Neuron (in vitro differentiated cells): ENCODE results near the gene SHROOM3.
"Not testable (repeated sequence)": the region's sequence is repeated elsewhere in the genome, so short reads cannot be mapped to it uniquely, and the experiment has no call there.

Source experiments
- H2AFZ ChIP-seq: one replicate; pipeline ENCODE4 v1.6.1; 2013; ENCODE audit warnings: low read depth, mild to moderate bottlenecking, inconsistent platforms, low read length, moderate library complexity
- H3K27me3 ChIP-seq: one replicate; pipeline ENCODE4 v1.6.1; 2013; ENCODE audit warnings: low read length; ENCODE audit not compliant: insufficient read depth
- H3K36me3 ChIP-seq: one replicate; pipeline ENCODE4 v1.6.1; 2013; ENCODE audit warnings: low read length; ENCODE audit not compliant: insufficient read depth
- H3K4me1 ChIP-seq: one replicate; pipeline ENCODE4 v1.6.1; 2013; ENCODE audit warnings: low read length; ENCODE audit not compliant: insufficient read depth
- H3K4me3 ChIP-seq: 2 replicates; pipeline ENCODE4 v1.5.1; 2013; ENCODE audit warnings: mild to moderate bottlenecking, low read length, moderate library complexity
- H3K9me3 ChIP-seq: one replicate; pipeline ENCODE4 v1.6.1; 2013; ENCODE audit warnings: low read length

The SHROOM3 gene

DNA sequence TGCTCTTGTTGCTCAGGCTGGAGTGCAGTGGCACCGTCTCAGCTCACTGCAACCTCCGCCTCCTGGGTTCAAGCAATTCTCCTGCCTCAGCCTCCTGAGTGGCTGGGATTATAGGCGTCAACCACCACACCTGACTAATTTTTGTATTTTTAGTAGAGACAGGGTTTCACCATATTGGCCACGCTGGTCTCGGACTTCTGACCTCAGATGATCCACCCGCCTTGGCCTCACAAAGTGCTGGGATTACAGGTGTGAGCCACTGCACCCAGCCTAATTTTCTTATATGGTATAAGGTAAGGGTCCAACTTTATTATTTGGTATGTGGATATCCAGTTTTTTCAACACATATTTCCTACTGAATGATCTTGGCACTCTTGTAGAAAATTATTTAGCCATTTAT is 19.0 kb downstream of the SHROOM3 start:
- H2AFZ ChIP-seq, H3K36me3 ChIP-seq, H3K9me3 ChIP-seq, H3K27me3 ChIP-seq, H3K4me3 ChIP-seq: not testable (repeated sequence)
- peaks cover 33% of the 10 kb centered on the region for H3K4me1 ChIP-seq

DNA sequence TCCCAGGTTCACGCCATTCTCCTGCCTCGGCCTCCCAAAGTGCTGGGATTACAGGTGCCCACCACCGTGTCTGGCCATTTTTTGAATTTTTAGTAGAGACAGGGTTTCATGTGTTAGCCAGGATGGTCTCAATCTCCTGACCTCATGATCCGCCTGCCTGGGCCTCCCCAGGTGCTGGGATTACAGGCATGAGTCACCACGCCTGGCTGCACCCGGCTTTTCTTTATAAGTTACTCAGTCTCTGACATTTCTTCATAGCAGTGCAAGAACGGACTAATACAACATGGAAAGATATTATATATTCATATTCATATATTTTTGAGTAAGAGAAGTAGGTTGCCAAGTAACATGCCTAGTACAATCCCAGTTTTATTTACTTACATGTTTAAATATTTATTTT is 22.9 kb downstream of the SHROOM3 start:
- Histone ChIP-seq H3K27me3 (no peaks in the 10 kb centered on the region), H3K9me3 (no peaks in the 10 kb centered on the region), H3K36me3 (peaks cover 2% of the 10 kb centered on the region), H3K4me1 (peaks cover 31% of the 10 kb centered on the region), H2AFZ (no peak overlapping the region), H3K4me3 (no peak overlapping the region)

- peaks cover 2% of the 10 kb centered on the region for H3K9me3 ChIP-seq
- no peaks in the 10 kb centered on the region for H3K36me3 ChIP-seq
- no peak overlapping the region for H2AFZ ChIP-seq
- peaks cover 31% of the 10 kb centered on the region for H3K4me1 ChIP-seq
- H3K4me3 ChIP-seq = peak overlapping the region; percentile 49
- no peaks in the 10 kb centered on the region for H3K27me3 ChIP-seq
These were observed 23.3 kb downstream of the SHROOM3 start for GRCh38 chr4:76458297-76458696.

GRCh38 chr4:76458825-76459224 is 23.8 kb downstream of the SHROOM3 start:
- H3K4me3 ChIP-seq = peak overlapping the region; percentile 49

GRCh38 chr4:76459291-76459723 is 24.3 kb downstream of the SHROOM3 start:
- Histone ChIP-seq H3K9me3 (peaks cover 10% of the 10 kb centered on the region), H2AFZ (peak overlapping the region; percentile 14), H3K27me3 (no peaks in the 10 kb centered on the region), H3K4me1 (peaks cover 31% of the 10 kb centered on the region), H3K4me3 (peak overlapping the region; percentile 49), H3K36me3 (no peaks in the 10 kb centered on the region)

More at GRCh38 chr4:76458825-76459224, 23.8 kb downstream of the SHROOM3 start:
- Histone ChIP-seq H3K36me3 (no peaks in the 10 kb centered on the region), H2AFZ (no peak overlapping the region), H3K4me1 (peaks cover 31% of the 10 kb centered on the region), H3K27me3 (no peaks in the 10 kb centered on the region), H3K9me3 (peaks cover 7% of the 10 kb centered on the region)

- Histone ChIP-seq H3K4me1 (peaks cover 41% of the 10 kb centered on the region), H2AFZ (no peak overlapping the region), H3K4me3 (no peak overlapping the region), H3K27me3 (no peaks in the 10 kb centered on the region), H3K36me3 (no peaks in the 10 kb centered on the region), H3K9me3 (peaks cover 12% of the 10 kb centered on the region)
These were observed 28.5 kb downstream of the SHROOM3 start for GRCh38 chr4:76463568-76463967.

DNA sequence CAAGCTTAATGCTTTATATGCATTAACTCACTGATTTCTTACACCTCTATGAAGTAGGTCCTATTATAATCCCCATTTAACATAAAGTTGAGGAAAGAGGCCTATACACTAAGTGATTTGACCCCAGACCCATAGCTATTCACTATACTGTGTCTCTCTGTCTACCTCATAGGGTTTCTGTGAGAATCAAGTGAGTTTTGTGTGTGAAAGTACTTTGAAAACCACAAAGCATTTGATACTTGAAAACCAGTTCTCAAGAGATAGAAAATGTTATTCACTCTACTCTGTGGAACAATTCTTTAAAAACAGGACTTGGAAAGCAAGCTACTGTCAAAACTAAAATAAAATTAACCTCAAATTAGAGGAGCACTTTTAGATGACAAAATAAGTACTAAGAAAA is 35.0 kb downstream of the SHROOM3 start:
- Histone ChIP-seq H3K4me1 (peaks cover 23% of the 10 kb centered on the region), H3K27me3 (no peaks in the 10 kb centered on the region), H2AFZ (no peak overlapping the region), H3K9me3 (peaks cover 2% of the 10 kb centered on the region), H3K4me3 (no peak overlapping the region), H3K36me3 (no peaks in the 10 kb centered on the region)

DNA sequence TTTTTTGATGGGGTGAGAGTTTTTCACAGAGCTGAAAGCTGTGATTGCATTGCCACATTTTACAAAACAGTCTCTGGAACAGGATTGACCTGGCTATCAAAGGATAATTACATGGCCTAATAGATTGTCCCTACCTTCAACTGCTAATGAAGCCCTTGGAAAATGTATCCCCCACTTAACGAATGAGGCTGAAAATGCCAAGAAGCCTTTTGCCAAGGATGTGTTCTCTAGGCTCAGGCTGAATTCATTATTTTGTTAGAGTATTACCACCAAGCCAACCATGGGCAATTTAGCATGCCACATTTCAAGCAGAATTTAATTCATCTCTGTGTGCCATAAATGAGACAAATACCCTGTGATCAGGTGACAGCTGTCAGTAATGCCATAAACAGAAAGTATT is 35.5 kb downstream of the SHROOM3 start:
- Histone ChIP-seq H3K36me3 (no peaks in the 10 kb centered on the region), H2AFZ (no peak overlapping the region), H3K4me3 (no peak overlapping the region), H3K4me1 (peaks cover 20% of the 10 kb centered on the region), H3K9me3 (peaks cover 2% of the 10 kb centered on the region), H3K27me3 (no peaks in the 10 kb centered on the region)

GRCh38 chr4:76476571-76476970 is 41.5 kb downstream of the SHROOM3 start:
- Histone ChIP-seq H3K4me1 (no peaks in the 10 kb centered on the region), H2AFZ (no peak overlapping the region), H3K4me3 (no peak overlapping the region), H3K36me3 (no peaks in the 10 kb centered on the region), H3K9me3 (peaks cover 6% of the 10 kb centered on the region), H3K27me3 (no peaks in the 10 kb centered on the region)

DNA sequence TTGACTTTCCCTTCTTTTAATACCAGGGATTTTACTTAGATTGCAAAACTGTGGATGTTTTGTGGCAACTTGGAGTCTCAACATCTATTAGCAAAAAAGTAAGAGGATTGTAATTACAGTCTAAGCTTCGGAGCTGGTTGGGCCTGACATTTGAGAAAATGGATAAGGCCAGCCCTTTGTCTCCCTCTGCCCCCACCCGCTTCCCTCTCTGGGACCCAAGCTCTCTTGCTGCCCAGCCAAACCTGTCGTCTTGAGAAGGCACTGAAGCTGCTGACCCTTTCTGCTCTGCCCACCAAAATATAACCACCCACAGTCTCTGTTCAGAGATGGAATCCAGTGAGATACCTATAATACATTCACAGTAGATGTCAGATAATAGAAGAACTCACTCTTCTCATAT is 49.6 kb downstream of the SHROOM3 start:
- peaks cover 29% of the 10 kb centered on the region for H3K4me1 ChIP-seq
- no peaks in the 10 kb centered on the region for H3K27me3 ChIP-seq
- no peak overlapping the region for H2AFZ ChIP-seq
- peaks cover under 1% of the 10 kb centered on the region for H3K9me3 ChIP-seq
- H3K4me3 ChIP-seq = no peak overlapping the region
- no peaks in the 10 kb centered on the region for H3K36me3 ChIP-seq

GRCh38 chr4:76485450-76485849 is 50.4 kb downstream of the SHROOM3 start:
- Histone ChIP-seq H3K4me1 (peaks cover 29% of the 10 kb centered on the region), H3K27me3 (no peaks in the 10 kb centered on the region), H3K4me3 (no peak overlapping the region), H3K9me3 (peaks cover 5% of the 10 kb centered on the region), H2AFZ (no peak overlapping the region), H3K36me3 (no peaks in the 10 kb centered on the region)

GRCh38 chr4:76486588-76487276 is 51.7 kb downstream of the SHROOM3 start:
- Histone ChIP-seq H3K4me3 (no peak overlapping the region), H3K9me3 (peaks cover 5% of the 10 kb centered on the region), H3K36me3 (no peaks in the 10 kb centered on the region), H3K27me3 (no peaks in the 10 kb centered on the region), H3K4me1 (peaks cover 29% of the 10 kb centered on the region), H2AFZ (no peak overlapping the region)

DNA sequence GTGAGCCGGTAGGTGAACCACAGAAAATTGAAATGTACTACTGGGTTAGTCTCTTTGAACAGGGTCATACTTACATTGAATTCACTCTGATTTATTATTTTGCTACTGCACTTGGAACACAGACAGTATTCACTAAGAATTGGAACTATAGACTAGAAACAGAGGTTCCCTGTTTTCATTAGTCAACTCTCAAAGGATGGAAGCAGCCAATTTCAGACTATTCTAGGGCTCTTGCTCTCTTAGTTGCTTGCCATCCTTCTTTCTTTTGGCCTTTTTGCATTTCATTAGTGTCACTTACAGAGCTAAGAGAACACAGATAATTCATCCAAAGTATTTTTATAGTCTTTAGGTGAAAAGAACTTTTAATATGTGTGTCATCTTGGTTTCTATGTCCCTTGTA is 52.6 kb downstream of the SHROOM3 start:
- H2AFZ ChIP-seq = no peak overlapping the region
- H3K9me3 ChIP-seq = peaks cover 5% of the 10 kb centered on the region
- H3K36me3 ChIP-seq = no peaks in the 10 kb centered on the region
- no peak overlapping the region for H3K4me3 ChIP-seq
- peaks cover 32% of the 10 kb centered on the region for H3K4me1 ChIP-seq
- no peaks in the 10 kb centered on the region for H3K27me3 ChIP-seq

DNA sequence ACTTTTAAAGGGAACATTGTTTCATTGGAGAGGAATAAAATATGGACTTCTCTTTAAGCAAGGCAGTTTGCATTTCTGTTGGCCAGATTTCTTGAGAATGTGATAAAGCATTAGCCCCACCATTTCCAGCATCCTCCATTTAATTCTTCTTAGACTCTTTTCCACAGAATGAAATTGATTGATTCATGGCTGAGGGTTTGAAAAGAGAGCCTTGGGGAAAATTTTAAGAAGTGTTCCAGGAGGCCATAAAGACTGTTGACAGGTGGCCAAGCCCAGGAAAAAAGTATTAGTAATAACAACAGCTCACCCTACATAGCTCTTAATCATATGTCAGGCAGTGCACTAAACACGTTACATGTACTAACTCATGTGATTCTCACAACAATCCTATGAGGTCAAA is 53.4 kb downstream of the SHROOM3 start:
- no peak overlapping the region for H2AFZ ChIP-seq
- H3K4me1 ChIP-seq = peaks cover 32% of the 10 kb centered on the region
- no peaks in the 10 kb centered on the region for H3K36me3 ChIP-seq
- H3K4me3 ChIP-seq = no peak overlapping the region
- H3K27me3 ChIP-seq = no peaks in the 10 kb centered on the region
- H3K9me3 ChIP-seq = peaks cover 5% of the 10 kb centered on the region
